A204.1 (cell line): ENCODE measurements around the gene ID2.

Source experiments
- FAIRE-seq: peaks from 2 replicates; lab custom pipeline; 2012; peaks lifted over from hg19 to GRCh38; lab: Jason Lieb, UNC

ID2 gene

GRCh38 chr2:8681786-8682692 is at the start of gene ID2:
Gene ID2 (plus strand): TSS chr2:8682056. CDS start chr2:8682166, 110 bp downstream.
- no peak for FAIRE-seq

GRCh38 chr2:8632755-8633154 is 49.1 kb upstream of the ID2 start:
- FAIRE-seq = no peak

GRCh38 chr2:8633186-8633734 is 48.6 kb upstream of the ID2 start:
- no peak for FAIRE-seq

- FAIRE-seq = no peak
These were observed 48.0 kb upstream of the ID2 start for GRCh38 chr2:8633735-8634313.

- no peak for FAIRE-seq
These were observed 47.2 kb upstream of the ID2 start for GRCh38 chr2:8634466-8635172.

- FAIRE-seq = no peak
These were observed 45.8 kb upstream of the ID2 start for GRCh38 chr2:8636041-8636491.

- no peak for FAIRE-seq
These were observed 44.9 kb upstream of the ID2 start for GRCh38 chr2:8636721-8637636.

- FAIRE-seq = no peak
These were observed 43.5 kb upstream of the ID2 start for GRCh38 chr2:8638327-8638726.

GRCh38 chr2:8639122-8639635 is 42.7 kb upstream of the ID2 start:
- no peak for FAIRE-seq

GRCh38 chr2:8640498-8640897 is 41.4 kb upstream of the ID2 start:
- no peak for FAIRE-seq

- no peak for FAIRE-seq
These were observed 40.4 kb upstream of the ID2 start for GRCh38 chr2:8641301-8641965.

GRCh38 chr2:8642366-8643068 is 39.3 kb upstream of the ID2 start:
- FAIRE-seq = no peak

GRCh38 chr2:8643250-8643995 is 38.4 kb upstream of the ID2 start:
- no peak for FAIRE-seq

GRCh38 chr2:8643996-8644356 is 37.9 kb upstream of the ID2 start:
- no peak for FAIRE-seq

GRCh38 chr2:8644605-8645175 is 37.2 kb upstream of the ID2 start:
- no peak for FAIRE-seq

- no peak for FAIRE-seq
These were observed 36.6 kb upstream of the ID2 start for GRCh38 chr2:8645176-8645831.

- no peak for FAIRE-seq
These were observed 35.0 kb upstream of the ID2 start for GRCh38 chr2:8646731-8647461.

- FAIRE-seq = no peak
These were observed 34.4 kb upstream of the ID2 start for GRCh38 chr2:8647462-8647857.
